ENCODE data around the gene KRTAP10-6. TPM values are rescaled to one million over a fixed set of nuclear protein-coding genes. Genes with fewer than 3 reads are reported as not detected.

Gene KRTAP10-6
- total RNA-seq, 3 donors from 2014 or later: not detected

GRCh38 chr21:44571844-44572782 lies 20.2 kb downstream of the KRTAP10-6 start:
- Histone ChIP-seq H3K4me3 (no peak overlapping the region), H3K36me3 (no peaks in the 10 kb centered on the region), H3K27ac (no peak overlapping the region), H3K9me3 (peaks cover 10 to 23% of the 10 kb centered on the region in 2 donors), H3K4me1 (no peaks in the 10 kb centered on the region), H3K27me3 (peaks cover 0 to 25% of the 10 kb centered on the region in 2 donors)
- intact Hi-C loops (cut with DNase I; ENCODE audit: low total_unique reads): no loop called here
- DNase-seq (ENCODE audit: low spot score in 2 of 2): peak in 1 of 2 donors; percentile 43
- no peak for TF ChIP-seq POLR2AphosphoS5 (IDR thresholded peaks at IDR 0.05)
- TF ChIP-seq CTCF (IDR thresholded peaks at IDR 0.05): no peak
- no peak for TF ChIP-seq POLR2A (IDR thresholded peaks at IDR 0.05)

- intact Hi-C loops (cut with DNase I; ENCODE audit: low total_unique reads): no loop called here
- no peak overlapping the region for H3K4me3 ChIP-seq
- DNase-seq (ENCODE audit: low spot score in 2 of 2): no peak
- H3K36me3 ChIP-seq: no peaks in the 10 kb centered on the region
- H3K9me3 ChIP-seq: peaks cover 9 to 14% of the 10 kb centered on the region in 2 donors
- peaks cover 0 to 25% of the 10 kb centered on the region in 2 donors for H3K27me3 ChIP-seq
- no peak overlapping the region for H3K27ac ChIP-seq
- TF ChIP-seq POLR2AphosphoS5 (IDR thresholded peaks at IDR 0.05) (no peak), POLR2A (IDR thresholded peaks at IDR 0.05) (no peak), CTCF (IDR thresholded peaks at IDR 0.05) (no peak)
- no peaks in the 10 kb centered on the region for H3K4me1 ChIP-seq
Measured at GRCh38 chr21:44571296-44571695, 21.0 kb downstream of the KRTAP10-6 start.

GRCh38 chr21:44569861-44570517 lies 22.3 kb downstream of the KRTAP10-6 start:
- H3K27ac ChIP-seq: no peak overlapping the region
- no peaks in the 10 kb centered on the region for H3K4me1 ChIP-seq
- peaks cover 0 to 25% of the 10 kb centered on the region in 2 donors for H3K27me3 ChIP-seq
- peaks cover 7 to 9% of the 10 kb centered on the region in 2 donors for H3K9me3 ChIP-seq
- intact Hi-C loops (cut with DNase I; ENCODE audit: low total_unique reads): no loop called here
- no peak overlapping the region for H3K4me3 ChIP-seq
- DNase-seq (ENCODE audit: low spot score in 2 of 2): peak in 1 of 2 donors; percentile 27
- TF ChIP-seq POLR2AphosphoS5 (IDR thresholded peaks at IDR 0.05) (no peak), CTCF (IDR thresholded peaks at IDR 0.05) (no peak), POLR2A (IDR thresholded peaks at IDR 0.05) (no peak)
- H3K36me3 ChIP-seq: no peaks in the 10 kb centered on the region

- H3K4me3 ChIP-seq: no peak overlapping the region
- H3K36me3 ChIP-seq: no peaks in the 10 kb centered on the region
- peaks cover 0 to 20% of the 10 kb centered on the region in 2 donors for H3K27me3 ChIP-seq
- TF ChIP-seq CTCF (IDR thresholded peaks at IDR 0.05) (no peak), POLR2AphosphoS5 (IDR thresholded peaks at IDR 0.05) (no peak), POLR2A (IDR thresholded peaks at IDR 0.05) (no peak)
- intact Hi-C loops (cut with DNase I; ENCODE audit: low total_unique reads): no loop called here
- no peaks in the 10 kb centered on the region for H3K4me1 ChIP-seq
- DNase-seq (ENCODE audit: low spot score in 2 of 2): peak in 1 of 2 donors; percentile 36
- H3K27ac ChIP-seq: no peak overlapping the region
- peaks cover 7 to 9% of the 10 kb centered on the region in 2 donors for H3K9me3 ChIP-seq
Measured at GRCh38 chr21:44568667-44569556, 23.4 kb downstream of the KRTAP10-6 start.
